BLaER1 (cell line): ENCODE results near the gene ZNF575.
A peak's percentile ranks its signal among the peaks of the same experiment; 100 is the strongest.

Source experiments
- H3K27ac ChIP-seq: shearing (Covaris generic); formaldehyde crosslinking; 2 replicates; pipeline ENCODE4 v1.8.1; 2022
- H3K27me3 ChIP-seq: shearing (Covaris generic); formaldehyde crosslinking; 2 replicates; pipeline ENCODE4 v1.8.1; 2022
- H3K36me3 ChIP-seq: shearing (Covaris generic); formaldehyde crosslinking; 2 replicates; pipeline ENCODE4 v1.8.1; 2022
- H3K4me1 ChIP-seq: shearing (Covaris generic); formaldehyde crosslinking; 2 replicates; pipeline ENCODE4 v1.8.1; 2022
- H3K4me2 ChIP-seq: shearing (Covaris generic); formaldehyde crosslinking; 2 replicates; pipeline ENCODE4 v1.8.1; 2022
- H3K4me3 ChIP-seq: shearing (Covaris generic); formaldehyde crosslinking; 2 replicates; pipeline ENCODE4 v1.8.1; 2022
- H3K9ac ChIP-seq: shearing (Covaris generic); formaldehyde crosslinking; 2 replicates; pipeline ENCODE4 v1.8.1; 2022
- H3K9me3 ChIP-seq: shearing (Covaris generic); formaldehyde crosslinking; 2 replicates; pipeline ENCODE4 v1.8.1; 2022
- H4K20me1 ChIP-seq: shearing (Covaris generic); formaldehyde crosslinking; 2 replicates; pipeline ENCODE4 v1.8.1; 2022
- Cebpa-rat ChIP-seq: shearing (Covaris generic); IDR thresholded peaks from 2 replicates; pipeline ENCODE4 v1.8.1; 2022

Gene ZNF575

DNA sequence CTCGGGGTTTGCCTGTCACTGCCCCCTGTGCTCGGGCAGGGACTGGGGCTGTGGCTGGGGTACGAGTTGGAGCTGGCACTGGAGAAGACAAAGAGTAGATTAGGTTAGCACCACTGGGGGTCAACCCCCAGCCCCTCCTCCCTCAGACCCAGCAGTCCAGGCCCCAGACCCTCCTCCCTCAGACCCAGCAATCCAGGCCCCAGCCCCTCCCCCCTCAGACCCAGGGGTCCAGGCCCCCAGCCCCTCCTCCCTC is 19.1 kb downstream of the ZNF575 start:
- H3K9ac ChIP-seq, result peak overlapping the region; percentile 48; the same call in 1 of the 2 replicates
- no peak for TF ChIP-seq Cebpa-rat
- H3K36me3 ChIP-seq, result peaks cover 82% of the 10 kb centered on the region
- no peak overlapping the region for H3K4me3 ChIP-seq
- peaks cover 34% of the 10 kb centered on the region for H3K4me1 ChIP-seq
- H3K27ac ChIP-seq, result peak overlapping the region; percentile 74
- no peaks in the 10 kb centered on the region for H4K20me1 ChIP-seq
- H3K4me2 ChIP-seq, result peak overlapping the region; percentile 61; the same call in 1 of the 2 replicates
- no peaks in the 10 kb centered on the region for H3K9me3 ChIP-seq
- H3K27me3 ChIP-seq, result no peaks in the 10 kb centered on the region

DNA sequence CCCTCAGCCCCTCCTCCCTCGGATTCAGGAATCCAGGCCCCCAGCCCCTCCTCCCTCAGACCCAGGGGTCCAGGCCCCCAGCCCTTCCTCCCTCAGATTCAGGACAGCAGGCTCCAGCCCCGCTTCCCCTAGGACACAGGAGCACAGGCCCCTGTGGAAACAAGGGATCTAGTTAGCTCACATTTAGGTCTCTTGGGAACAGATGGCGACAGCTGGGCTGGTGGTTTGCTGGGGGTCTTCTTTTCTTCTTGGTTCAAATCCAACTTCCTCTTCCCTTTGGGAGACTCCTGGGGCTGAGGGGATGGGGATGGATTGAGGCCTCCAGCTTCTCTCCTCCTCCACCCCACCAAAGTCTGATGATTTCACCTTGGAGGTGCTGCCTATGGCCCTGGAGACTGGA is 19.6 kb downstream of the ZNF575 start:
- Histone ChIP-seq H3K27ac (peak overlapping the region; percentile 74), H3K36me3 (peaks cover 81% of the 10 kb centered on the region), H3K9me3 (no peaks in the 10 kb centered on the region), H3K4me2 (peak overlapping the region; percentile 61), H3K27me3 (no peaks in the 10 kb centered on the region), H3K4me1 (peaks cover 34% of the 10 kb centered on the region), H3K9ac (peak overlapping the region; percentile 48; the same call in 1 of the 2 replicates), H4K20me1 (no peaks in the 10 kb centered on the region), H3K4me3 (no peak overlapping the region)
- no peak for TF ChIP-seq Cebpa-rat

DNA sequence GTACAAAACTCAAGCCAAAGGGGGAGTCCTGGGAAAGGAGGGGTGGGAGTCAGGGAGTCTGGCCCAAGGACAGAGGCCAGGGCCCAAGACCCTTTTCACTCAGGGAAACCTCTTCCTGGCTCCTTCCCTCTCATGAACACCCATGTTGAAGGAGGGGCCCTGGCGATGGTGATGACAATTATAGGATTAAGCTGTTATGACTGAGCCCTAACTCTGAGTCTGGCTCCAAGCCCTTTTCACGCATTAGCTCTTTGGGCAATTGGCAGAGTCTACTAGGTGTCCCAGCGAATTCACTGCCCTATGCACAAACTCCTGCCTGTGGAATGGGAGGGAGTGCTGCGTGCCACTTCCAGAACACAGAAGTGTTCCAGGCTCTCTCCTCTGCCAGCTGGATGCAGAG is 20.7 kb downstream of the ZNF575 start:
- Histone ChIP-seq H3K27ac (0 out of 2 replicates have a peak overlapping the region, but pooled peaks have one; percentile 74), H3K4me2 (no peak overlapping the region), H3K4me3 (no peak overlapping the region), H3K4me1 (peaks cover 39% of the 10 kb centered on the region), H4K20me1 (no peaks in the 10 kb centered on the region), H3K9me3 (no peaks in the 10 kb centered on the region), H3K36me3 (peaks cover 87% of the 10 kb centered on the region), H3K9ac (peak overlapping the region; percentile 48; the same call in 1 of the 2 replicates), H3K27me3 (no peaks in the 10 kb centered on the region)
- TF ChIP-seq Cebpa-rat, result no peak

DNA sequence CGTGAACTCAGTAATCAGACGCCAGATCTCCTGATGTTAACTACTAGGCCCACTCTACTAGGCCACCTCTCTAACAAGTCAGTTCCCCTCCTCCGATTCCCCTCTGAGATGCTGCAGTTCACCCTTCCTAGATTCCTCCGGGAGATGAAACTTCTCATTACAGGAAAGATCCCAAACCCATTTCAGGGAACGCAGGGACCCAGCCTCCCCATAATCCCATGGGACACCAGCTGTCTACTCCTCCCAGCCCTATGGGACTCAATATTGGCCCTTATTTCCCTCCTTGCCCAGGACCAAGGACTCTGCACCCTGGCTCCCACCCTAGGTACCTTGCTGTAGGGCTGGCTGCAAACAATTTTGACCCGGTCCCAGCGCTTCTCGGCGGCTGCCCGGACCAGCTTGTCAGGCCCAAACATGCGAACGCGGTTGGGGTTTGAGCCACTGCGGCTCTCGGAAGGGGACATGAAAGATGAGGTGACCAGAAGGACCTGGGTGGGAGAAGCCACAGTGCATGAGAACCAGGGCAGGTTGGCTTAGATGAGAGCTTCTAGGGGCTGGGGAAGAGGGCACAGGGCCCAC is 21.4 kb downstream of the ZNF575 start:
- H3K36me3 ChIP-seq, result peaks cover 82% of the 10 kb centered on the region
- H3K4me3 ChIP-seq, result no peak overlapping the region
- peak overlapping the region; percentile 60 for H3K27ac ChIP-seq
- peaks cover 39% of the 10 kb centered on the region for H3K4me1 ChIP-seq
- peak overlapping the region; percentile 38 for H3K9ac ChIP-seq
- no peak for TF ChIP-seq Cebpa-rat
- no peaks in the 10 kb centered on the region for H3K9me3 ChIP-seq
- peak overlapping the region; percentile 24 for H3K4me2 ChIP-seq
- H3K27me3 ChIP-seq, result no peaks in the 10 kb centered on the region
- H4K20me1 ChIP-seq, result no peaks in the 10 kb centered on the region

DNA sequence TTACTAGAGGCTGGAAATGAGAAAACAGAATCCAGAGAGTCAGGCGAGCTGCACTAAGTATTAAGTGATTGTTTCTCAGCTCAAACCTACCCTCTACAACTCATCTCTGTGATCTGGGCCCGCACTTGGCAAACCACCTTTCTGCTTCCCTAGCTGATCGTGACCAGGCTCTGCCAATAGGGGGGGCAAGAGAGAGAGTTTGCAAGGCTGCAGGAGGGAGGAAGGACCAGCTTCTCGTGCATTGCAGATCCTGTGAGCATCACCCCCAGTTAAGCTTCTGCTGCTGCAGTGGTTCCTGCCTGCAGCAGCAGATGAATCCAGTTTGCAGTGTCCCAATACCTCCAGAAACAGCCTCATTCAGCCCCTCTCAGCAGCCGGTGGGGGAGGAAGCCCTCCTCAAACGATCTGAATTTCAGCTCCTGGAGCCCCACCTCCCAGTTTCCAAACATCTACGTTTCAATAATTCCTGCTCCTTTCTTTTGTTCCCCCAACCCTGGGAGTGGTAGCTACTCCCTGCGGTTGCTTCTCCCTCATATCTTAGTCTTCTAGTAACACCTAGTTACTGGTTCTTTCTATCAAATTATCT is 22.3 kb downstream of the ZNF575 start:
- Histone ChIP-seq H4K20me1 (no peaks in the 10 kb centered on the region), H3K36me3 (peaks cover 79% of the 10 kb centered on the region), H3K27me3 (no peaks in the 10 kb centered on the region), H3K9me3 (no peaks in the 10 kb centered on the region), H3K9ac (no peak overlapping the region), H3K4me2 (0 out of 2 replicates have a peak overlapping the region, but pooled peaks have one; percentile 24), H3K4me1 (peaks cover 48% of the 10 kb centered on the region), H3K27ac (no peak overlapping the region), H3K4me3 (no peak overlapping the region)
- no peak for TF ChIP-seq Cebpa-rat

DNA sequence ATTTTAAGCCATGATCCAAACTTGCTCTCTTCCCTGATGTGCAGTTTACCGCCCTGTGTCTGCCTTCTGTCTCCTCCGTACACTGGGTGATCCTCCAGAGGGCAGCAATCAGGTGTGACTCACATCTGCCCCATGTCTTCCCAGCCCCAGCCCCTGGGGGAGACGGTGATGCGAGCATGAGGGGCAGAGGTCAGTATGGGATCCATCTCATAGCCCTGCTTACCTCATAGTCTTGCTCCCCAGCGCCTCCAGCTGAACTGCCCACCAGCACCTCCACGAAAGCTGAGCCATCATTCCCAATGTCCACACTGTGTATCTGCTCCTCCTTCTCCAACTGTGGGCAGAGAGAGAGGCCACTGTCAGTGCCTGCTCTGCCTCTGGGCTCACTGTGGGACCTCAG is 27.7 kb downstream of the ZNF575 start:
- Histone ChIP-seq H4K20me1 (no peaks in the 10 kb centered on the region), H3K27ac (peak overlapping the region; percentile 95), H3K9ac (peak overlapping the region; percentile 63; the same call in 1 of the 2 replicates), H3K4me2 (peak overlapping the region; percentile 87), H3K27me3 (no peaks in the 10 kb centered on the region), H3K4me3 (no peak overlapping the region), H3K4me1 (peaks cover 68% of the 10 kb centered on the region), H3K36me3 (peaks cover 33% of the 10 kb centered on the region), H3K9me3 (no peaks in the 10 kb centered on the region)
- TF ChIP-seq Cebpa-rat, result no peak

DNA sequence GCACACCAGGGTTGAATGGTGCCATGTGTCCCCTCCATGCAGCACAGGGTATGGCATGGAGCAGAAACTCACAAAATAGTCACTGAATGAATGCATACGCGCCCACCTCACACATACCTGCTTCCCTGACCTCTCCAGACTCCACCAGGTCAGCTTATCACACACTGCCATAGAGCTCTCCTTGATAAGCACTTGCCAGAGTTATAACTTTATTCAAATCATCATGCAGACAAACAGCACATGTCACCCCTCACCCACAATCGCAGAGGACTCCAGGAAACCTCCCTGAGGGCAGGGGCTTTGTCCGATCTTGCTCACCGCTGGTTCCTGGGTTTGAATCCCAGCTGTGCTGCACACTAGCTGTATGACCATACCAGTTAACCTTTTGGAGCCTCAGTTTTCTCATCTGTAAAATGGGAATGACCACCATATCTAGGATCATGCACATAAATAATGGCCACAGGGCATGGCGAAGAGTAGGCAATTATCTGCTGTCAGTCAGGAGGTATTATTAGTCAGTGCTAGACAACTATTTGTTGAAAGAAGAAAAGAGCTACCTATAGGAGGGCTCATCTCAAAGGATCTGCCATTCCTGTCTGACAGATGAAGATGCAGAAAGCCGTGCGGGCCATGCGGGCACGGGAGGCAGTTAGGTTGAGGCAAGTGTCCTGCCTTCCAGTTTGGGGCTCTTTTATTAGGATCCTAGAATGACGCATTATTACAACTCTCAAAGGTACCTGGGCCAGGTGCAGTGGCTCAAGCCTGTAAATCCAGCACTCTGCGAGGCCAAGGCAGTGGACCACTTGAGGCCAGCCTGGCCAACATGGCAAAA is 28.4 kb downstream of the ZNF575 start:
- Histone ChIP-seq H4K20me1 (no peaks in the 10 kb centered on the region), H3K36me3 (peaks cover 26% of the 10 kb centered on the region), H3K4me1 (peaks cover 73% of the 10 kb centered on the region), H3K27me3 (no peaks in the 10 kb centered on the region), H3K27ac (peak overlapping the region; percentile 95), H3K9me3 (no peaks in the 10 kb centered on the region), H3K9ac (peak overlapping the region; percentile 63), H3K4me3 (no peak overlapping the region), H3K4me2 (peak overlapping the region; percentile 87)
- no peak for TF ChIP-seq Cebpa-rat

DNA sequence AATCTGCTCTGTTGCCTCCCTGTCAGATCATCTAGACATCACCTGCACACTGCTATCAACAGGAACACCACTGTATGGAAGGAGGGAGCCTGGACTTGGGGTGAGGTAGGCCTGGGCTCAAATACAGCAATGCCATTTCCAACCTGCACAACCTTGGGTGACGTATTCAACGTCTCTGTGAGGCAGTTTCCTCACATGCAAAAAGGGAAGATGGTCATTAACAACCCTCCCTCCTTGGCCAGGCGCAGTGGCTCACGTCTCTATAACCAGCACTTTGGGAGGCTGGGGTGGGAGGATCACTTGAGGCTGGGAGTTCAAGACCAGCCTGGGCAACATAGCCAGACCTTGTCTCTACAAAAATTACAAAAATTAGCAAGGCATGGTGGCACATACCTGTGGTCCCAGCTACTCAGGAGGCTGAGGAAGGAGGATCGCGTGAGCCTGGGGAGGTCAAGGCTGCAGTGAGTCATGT is 29.3 kb downstream of the ZNF575 start:
- Histone ChIP-seq H3K36me3 (peaks cover 17% of the 10 kb centered on the region), H3K27ac (peak overlapping the region; percentile 95), H3K27me3 (no peaks in the 10 kb centered on the region), H3K4me2 (peak overlapping the region; percentile 87), H3K9ac (peak overlapping the region; percentile 63), H3K4me3 (peak overlapping the region; percentile 14; the same call in 1 of the 2 replicates), H4K20me1 (no peaks in the 10 kb centered on the region), H3K9me3 (no peaks in the 10 kb centered on the region), H3K4me1 (peaks cover 83% of the 10 kb centered on the region)
- no peak for TF ChIP-seq Cebpa-rat

DNA sequence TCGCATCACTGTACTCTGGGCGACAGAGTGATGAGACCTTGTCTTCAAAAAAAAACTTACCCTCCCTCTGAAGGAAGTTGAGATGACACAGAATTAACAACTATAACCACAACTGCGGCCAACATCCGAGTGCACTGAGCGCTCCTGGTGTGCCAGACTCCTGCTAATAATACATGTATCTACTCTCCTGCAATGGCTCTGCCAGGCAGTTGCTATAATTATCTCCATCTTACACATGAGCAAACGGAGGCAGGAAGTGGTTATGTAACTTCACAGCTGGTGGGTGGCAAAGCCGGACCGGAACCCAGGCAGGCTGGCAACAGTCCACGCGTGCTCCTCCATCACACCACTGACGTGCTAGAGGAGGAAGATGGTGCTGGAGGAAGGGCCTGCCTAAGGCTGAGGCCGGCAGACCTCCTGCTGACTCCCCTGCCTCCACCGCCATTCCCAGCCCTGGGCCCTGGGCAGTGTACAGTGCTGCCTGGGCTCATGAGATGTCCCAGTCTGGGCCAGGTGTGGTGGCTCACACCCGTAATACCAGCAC is 29.8 kb downstream of the ZNF575 start:
- H3K27me3 ChIP-seq, result no peaks in the 10 kb centered on the region
- no peaks in the 10 kb centered on the region for H3K9me3 ChIP-seq
- peak overlapping the region; percentile 87 for H3K4me2 ChIP-seq
- no peaks in the 10 kb centered on the region for H4K20me1 ChIP-seq
- peak overlapping the region; percentile 78 for H3K9ac ChIP-seq
- H3K4me3 ChIP-seq, result no peak overlapping the region
- peaks cover 84% of the 10 kb centered on the region for H3K4me1 ChIP-seq
- H3K27ac ChIP-seq, result peak overlapping the region; percentile 95
- H3K36me3 ChIP-seq, result peaks cover 15% of the 10 kb centered on the region
- peak; percentile 86; the same call in 1 of the 2 replicates for TF ChIP-seq Cebpa-rat
